ENCODE results near the gene OR1J4. TPM values are rescaled to one million over a fixed set of nuclear protein-coding genes. Genes with fewer than 3 reads are reported as not detected.

Gene OR1J4, protein sequence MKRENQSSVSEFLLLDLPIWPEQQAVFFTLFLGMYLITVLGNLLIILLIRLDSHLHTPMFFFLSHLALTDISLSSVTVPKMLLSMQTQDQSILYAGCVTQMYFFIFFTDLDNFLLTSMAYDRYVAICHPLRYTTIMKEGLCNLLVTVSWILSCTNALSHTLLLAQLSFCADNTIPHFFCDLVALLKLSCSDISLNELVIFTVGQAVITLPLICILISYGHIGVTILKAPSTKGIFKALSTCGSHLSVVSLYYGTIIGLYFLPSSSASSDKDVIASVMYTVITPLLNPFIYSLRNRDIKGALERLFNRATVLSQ
- not detected in 2 replicates for total RNA-seq (2014; rRNA removed; shearing (Covaris generic))

DNA sequence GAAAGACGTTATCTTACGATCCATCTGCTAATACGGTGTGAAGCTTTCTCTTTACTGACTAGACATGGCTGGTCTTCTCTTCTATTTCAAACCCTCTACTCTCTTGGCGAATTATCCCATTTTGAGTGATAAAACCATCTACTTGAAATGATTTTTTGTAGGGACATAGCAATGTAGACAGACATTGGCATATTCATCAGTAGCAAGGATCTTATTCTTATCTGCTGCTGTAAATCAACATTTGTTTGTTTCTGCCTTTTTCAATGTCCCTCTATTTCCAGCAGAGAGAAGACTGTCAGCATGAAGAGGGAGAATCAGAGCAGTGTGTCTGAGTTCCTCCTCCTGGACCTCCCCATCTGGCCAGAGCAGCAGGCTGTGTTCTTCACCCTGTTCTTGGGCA is at the start of gene OR1J4:
Gene OR1J4, plus strand, starts transcription at position 301 of the 400 bp plus-strand sequence. Its CDS starts 0 bp downstream, at position 301.

DNA sequence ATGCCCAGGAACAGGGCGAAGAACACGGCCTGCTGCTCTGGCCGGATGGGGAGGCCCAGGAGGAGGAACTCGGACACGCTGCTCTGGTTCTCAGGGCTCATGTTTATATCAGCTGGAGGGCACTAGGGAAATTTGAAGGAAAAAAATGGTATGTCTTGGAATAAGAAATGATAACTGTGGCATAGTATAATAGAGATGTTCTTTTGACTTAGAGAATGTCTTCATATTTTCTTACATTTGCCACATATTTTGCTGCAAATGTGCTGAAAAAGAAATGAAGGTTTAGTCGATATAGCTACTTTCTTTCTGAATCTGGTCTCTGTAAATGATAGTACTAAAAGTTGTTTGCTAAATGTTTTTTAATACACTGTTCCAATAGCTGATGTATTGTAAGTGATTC is 41.1 kb upstream of the OR1J4 start, which contains the start of gene OR1J1:
Gene OR1J1, minus strand, starts transcription at position 101 of the 400 bp plus-strand sequence. Its CDS starts 0 bp downstream, at position 101.

DNA sequence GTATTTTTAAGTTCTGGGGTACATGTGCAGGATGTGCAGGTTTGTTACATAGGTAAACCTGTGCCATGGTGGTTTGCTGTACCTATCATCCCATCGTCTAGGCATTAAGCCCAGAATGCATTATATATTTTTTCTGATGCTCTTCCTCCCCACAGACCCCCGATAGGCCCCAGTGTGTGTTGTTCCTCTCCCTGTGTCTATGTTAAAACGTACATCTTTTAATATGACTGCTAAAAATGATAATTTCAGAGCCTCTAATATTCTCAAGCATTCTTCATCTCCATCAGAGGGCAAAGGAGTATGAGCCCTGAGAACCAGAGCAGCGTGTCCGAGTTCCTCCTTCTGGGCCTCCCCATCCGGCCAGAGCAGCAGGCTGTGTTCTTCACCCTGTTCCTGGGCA is 8.4 kb upstream of the OR1J4 start, which contains the start of gene OR1J2:
Gene OR1J2, plus strand, starts transcription at position 301 of the 400 bp plus-strand sequence. Its CDS starts 0 bp downstream, at position 301.

DNA sequence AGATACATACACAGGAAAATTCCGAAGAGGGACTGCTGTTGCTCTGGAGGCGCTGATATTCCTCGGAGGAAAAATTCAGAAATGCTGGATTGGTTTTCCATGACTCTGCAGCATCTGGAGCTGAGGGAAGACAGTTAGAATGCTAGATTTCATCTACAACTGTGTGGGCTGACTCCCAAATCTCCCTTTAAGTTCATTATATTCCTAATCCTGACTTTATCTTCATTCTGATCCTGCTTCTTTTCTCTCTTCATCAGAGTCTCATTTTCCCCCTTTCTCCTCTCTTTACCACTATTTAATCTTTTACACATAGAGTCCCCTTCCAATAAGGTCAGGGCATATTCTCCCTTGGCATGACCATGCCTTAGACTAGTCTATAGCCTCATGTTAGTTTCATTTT is 8.3 kb downstream of the OR1J4 start, which contains the start of gene OR1N1:
Gene OR1N1, minus strand, starts transcription at position 101 of the 400 bp plus-strand sequence. Its CDS starts 0 bp downstream, at position 101.

DNA sequence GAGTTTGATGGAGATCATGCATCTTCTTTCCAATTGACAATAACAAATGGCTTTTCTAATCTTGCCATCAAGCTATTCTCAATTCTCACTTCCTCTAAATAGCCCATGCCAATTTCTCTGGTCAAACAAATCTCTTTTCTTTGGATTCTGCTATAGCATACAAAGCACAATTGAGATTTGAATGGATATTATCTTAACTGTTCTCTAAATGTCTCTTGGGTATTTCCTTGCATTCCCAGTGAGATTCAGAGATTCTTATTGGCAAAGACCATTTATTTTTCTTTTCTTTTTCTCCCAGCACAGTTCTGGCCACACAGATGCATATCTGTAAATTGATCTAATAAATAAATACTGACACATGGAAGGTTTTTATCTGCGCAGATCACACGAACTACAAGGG is 33.9 kb downstream of the OR1J4 start, which contains the start of gene OR1N2:
Gene OR1N2, plus strand, starts transcription at position 301 of the 400 bp plus-strand sequence. CDS start 100 bp downstream, outside the sequence.

Other genes with a start within 250 kb of the OR1J4 start
- gene PTGS1, start 148.1 kb upstream of the OR1J4 start, total RNA-seq (2014; rRNA removed; shearing (Covaris generic)), result 1.1 and 1.6 TPM in 2 replicates
- not detected in 2 replicates for gene OR1J1, start 41.2 kb upstream of the OR1J4 start, total RNA-seq (2014; rRNA removed; shearing (Covaris generic))
- gene OR1J2, start 8.3 kb upstream of the OR1J4 start, total RNA-seq (2014; rRNA removed; shearing (Covaris generic)), result 0.49 TPM in 1 of 2 replicates, not detected in the other
- gene OR1N1, start 8.2 kb downstream of the OR1J4 start, total RNA-seq (2014; rRNA removed; shearing (Covaris generic)), result not detected in 2 replicates
- not detected in 2 replicates for gene OR1N2, start 34.0 kb downstream of the OR1J4 start, total RNA-seq (2014; rRNA removed; shearing (Covaris generic))
- not detected in 2 replicates for gene OR1L8, start 64.2 kb downstream of the OR1J4 start, total RNA-seq (2014; rRNA removed; shearing (Covaris generic))
- not detected in 2 replicates for gene OR1Q1, start 95.6 kb downstream of the OR1J4 start, total RNA-seq (2014; rRNA removed; shearing (Covaris generic))
- gene OR1B1, start 138.5 kb downstream of the OR1J4 start, total RNA-seq (2014; rRNA removed; shearing (Covaris generic)), result not detected in 2 replicates
- not detected in 2 replicates for gene OR1L1, start 142.6 kb downstream of the OR1J4 start, total RNA-seq (2014; rRNA removed; shearing (Covaris generic))
- gene OR1L3, start 156.0 kb downstream of the OR1J4 start, total RNA-seq (2014; rRNA removed; shearing (Covaris generic)), result not detected in 2 replicates
- not detected in 2 replicates for gene OR1L4, start 204.8 kb downstream of the OR1J4 start, total RNA-seq (2014; rRNA removed; shearing (Covaris generic))
- not detected in 2 replicates for gene OR1L6, start 223.2 kb downstream of the OR1J4 start, total RNA-seq (2014; rRNA removed; shearing (Covaris generic))